SK-N-SH (cell line): ENCODE data around the gene DZIP1L. TPM values are rescaled to one million over a fixed set of nuclear protein-coding genes. Genes with fewer than 3 reads are reported as not detected.
"Not testable (repeated sequence)": the region's sequence is repeated elsewhere in the genome, so short reads cannot be mapped to it uniquely, and the experiment has no call there.

Source experiments
- CTCF ChIA-PET: fragments of 300-600, 350-600 bp; formaldehyde crosslinking; extraction: SDS; loops from one replicate; lab custom pipeline; 2021; lab: Yijun Ruan, JAX
- POLR2A ChIA-PET: fragments of 350-600 bp; sonication (Branson Sonifier 250); formaldehyde crosslinking; extraction: SDS; loops from one replicate; lab custom pipeline; 2020; ENCODE audit warnings: antibody characterized with exemption, inconsistent platforms; lab: Yijun Ruan, JAX
- DNase-seq: peaks from one replicate; pipeline ENCODE4 v3.0.0; 2012
- H2AFZ ChIP-seq: fragments of 200-600 bp; sonication (generic); 2 replicates; pipeline ENCODE4 v1.8.1; 2016; ENCODE audit warnings: antibody characterized with exemption, mild to moderate bottlenecking, low read depth
- H3F3A ChIP-seq: fragments of 200-600 bp; sonication (generic); replicated peaks from 2 replicates; pipeline ENCODE3; 2016; ENCODE audit warnings: antibody characterized with exemption, mild to moderate bottlenecking; ENCODE audit not compliant: insufficient read depth
- H3K27ac ChIP-seq, 2 experiments: fragments of 200-500 bp in 1 of 2; fragments of 200-600 bp in 1 of 2; sonication (Bioruptor generic) in 1 of 2; sonication (generic), shearing (Covaris generic) in 1 of 2; 2 replicates each; pipeline versions ENCODE4 v1.5.1 to v1.6.1; 2014 to 2016; ENCODE audit warnings: low read depth in 2 of 2, inconsistent platforms in 1 of 2, low read length in 1 of 2, mild to moderate bottlenecking in 1 of 2, mixed read lengths in 1 of 2
- H3K27me3 ChIP-seq: fragments of 200-600 bp; sonication (generic), shearing (Covaris generic); 2 replicates; pipeline ENCODE4 v1.6.1; 2016; ENCODE audit warnings: mixed run types; ENCODE audit not compliant: insufficient read depth
- H3K36me3 ChIP-seq, 2 experiments: fragments of 200-500 bp in 1 of 2; fragments of 200-600 bp in 1 of 2; sonication (Bioruptor generic) in 1 of 2; sonication (generic) in 1 of 2; replicated peaks in 1 of 2; 2 replicates each; pipeline versions ENCODE3 to v1.5.1; 2014 to 2016; ENCODE audit warnings: low read length in 1 of 2, mild to moderate bottlenecking in 1 of 2; ENCODE audit not compliant: insufficient read depth in 2 of 2, control insufficient read depth in 1 of 2
- H3K4me1 ChIP-seq, 2 experiments: fragments of 200-500 bp in 1 of 2; fragments of 200-600 bp in 1 of 2; sonication (Bioruptor generic) in 1 of 2; sonication (generic), shearing (Covaris generic) in 1 of 2; 2 replicates each; pipeline versions ENCODE4 v1.5.1 to v1.6.1; 2014 to 2016; ENCODE audit warnings: low read depth in 1 of 2, low read length in 1 of 2, mixed run types in 1 of 2; ENCODE audit not compliant: insufficient read depth in 2 of 2, control insufficient read depth in 1 of 2
- H3K4me2 ChIP-seq: fragments of 200-600 bp; sonication (generic), shearing (Covaris generic); 2 replicates; pipeline ENCODE4 v1.6.1; 2017; ENCODE audit warnings: mixed run types
- H3K4me3 ChIP-seq, 2 experiments: fragments of 200-500 bp in 1 of 2; fragments of 200-600 bp in 1 of 2; sonication (Bioruptor generic) in 1 of 2; sonication (generic), shearing (Covaris generic) in 1 of 2; 2 replicates each; pipeline versions ENCODE4 v1.5.1 to v1.8.1; 2014 to 2016; ENCODE audit warnings: low read depth in 2 of 2, inconsistent platforms in 1 of 2, low read length in 1 of 2, mild to moderate bottlenecking in 1 of 2, mixed read lengths in 1 of 2, moderate library complexity in 1 of 2
- H3K79me2 ChIP-seq: fragments of 200-600 bp; sonication (generic); 2 replicates; pipeline ENCODE4 v1.8.1; 2017; ENCODE audit warnings: mild to moderate bottlenecking; ENCODE audit not compliant: insufficient read depth
- H3K9ac ChIP-seq: fragments of 200-600 bp; sonication (generic); 2 replicates; pipeline ENCODE4 v1.6.1; 2017; ENCODE audit warnings: mixed run types
- H3K9me2 ChIP-seq: fragments of 200-600 bp; sonication (generic); 2 replicates; pipeline ENCODE4 v1.6.1; 2017; ENCODE audit warnings: mixed run types
- H3K9me3 ChIP-seq: fragments of 200-600 bp; sonication (generic); 2 replicates; pipeline ENCODE4 v1.6.1; 2017; ENCODE audit warnings: mixed run types, mild to moderate bottlenecking, moderate library complexity
- H4K20me1 ChIP-seq: fragments of 200-600 bp; sonication (generic); 2 replicates; pipeline ENCODE4 v1.6.1; 2017; ENCODE audit warnings: mild to moderate bottlenecking, mixed run types; ENCODE audit not compliant: insufficient read depth
- EZH2phosphoT487 ChIP-seq: fragments of 200-600 bp; sonication (generic); IDR thresholded peaks from 2 replicates; pipeline ENCODE4 v1.6.1; 2017; ENCODE audit warnings: low read depth, mixed run types, mild to moderate bottlenecking, antibody characterized with exemption, moderate library complexity, borderline replicate concordance
- FOSL2 ChIP-seq: IDR thresholded peaks from 2 replicates; pipeline ENCODE4 v1.4.0; 2012; ENCODE audit warnings: low read depth, mild to moderate bottlenecking, moderate library complexity, borderline replicate concordance
- FOXJ3 ChIP-seq: sonication (generic); formaldehyde crosslinking; IDR thresholded peaks from 2 replicates; pipeline ENCODE4 v1.5.1; 2020; ENCODE audit warnings: mild to moderate bottlenecking, missing genetic modification reagents
- FOXM1 ChIP-seq: IDR thresholded peaks from 2 replicates; pipeline ENCODE4 v1.4.0; 2012; ENCODE audit warnings: low read depth, mild to moderate bottlenecking
- GABPA ChIP-seq: IDR thresholded peaks from 2 replicates; pipeline ENCODE4 v1.4.0; 2012; ENCODE audit warnings: low read depth, mild to moderate bottlenecking
- JUND ChIP-seq: IDR thresholded peaks from 2 replicates; pipeline ENCODE4 v1.4.0; 2012
- MEF2A ChIP-seq: IDR thresholded peaks from 2 replicates; pipeline ENCODE4 v1.4.0; 2012; ENCODE audit warnings: low read depth, borderline replicate concordance
- NRF1 ChIP-seq: IDR thresholded peaks from 2 replicates; pipeline ENCODE4 v1.6.1; 2012; ENCODE audit warnings: low read depth, mild to moderate bottlenecking, low read length
- POLR2AphosphoS5 ChIP-seq: IDR thresholded peaks from 2 replicates; pipeline ENCODE4 v1.6.1; 2012; ENCODE audit warnings: low read depth, low read length
- RAD21 ChIP-seq: IDR thresholded peaks from 2 replicates; pipeline ENCODE4 v1.6.1; 2012; ENCODE audit warnings: mild to moderate bottlenecking, low read length
- RFX5 ChIP-seq: IDR thresholded peaks from 2 replicates; pipeline ENCODE4 v1.6.1; 2012; ENCODE audit warnings: mild to moderate bottlenecking, improper control_type of control experiment, low read length
- SIN3A ChIP-seq: IDR thresholded peaks from 2 replicates; pipeline ENCODE4 v1.6.1; 2012; ENCODE audit warnings: low read depth, mild to moderate bottlenecking, low read length, moderate library complexity, borderline replicate concordance
- SMC3 ChIP-seq: IDR thresholded peaks from 2 replicates; pipeline ENCODE4 v1.6.1; 2012; ENCODE audit warnings: low read depth, low read length, improper control_type of control experiment
- TEAD4 ChIP-seq: IDR thresholded peaks from 2 replicates; pipeline ENCODE4 v1.4.0; 2012; ENCODE audit warnings: mild to moderate bottlenecking, borderline replicate concordance; ENCODE audit not compliant: insufficient read depth
- YY1 ChIP-seq: IDR thresholded peaks from 2 replicates; pipeline ENCODE4 v1.4.0; 2012; ENCODE audit warnings: low read depth, mild to moderate bottlenecking
- WGBS: methylation state at CpG from one replicate; pipeline ENCODE4 v1.1.6; 2017; ENCODE audit warnings: low lambda C conversion rate; 5-methylcytosine and 5-hydroxymethylcytosine counted together
- polyA plus RNA-seq, 3 experiments: library from polyadenylated mRNA; depleted of rRNA; stranded (reverse); fragments of >200 nt; gene quantifications; 2 replicates each; pipeline ENCODE4 v1.2.3, GENCODE V29; 2012
- TF ChIP-seq, protein P1 (sequence below): IDR thresholded peaks from 2 replicates; pipeline ENCODE4 v1.4.0; 2012; ENCODE audit warnings: low read depth, borderline replicate concordance
- TF ChIP-seq, protein P2 (sequence below): fragments of 150-350 bp; IDR thresholded peaks from 2 replicates; pipeline ENCODE4 v1.6.1; 2016; ENCODE audit warnings: mild to moderate bottlenecking, low read depth, low read length
- TF ChIP-seq, protein P3 (sequence below): fragments of 150-350 bp; IDR thresholded peaks from 2 replicates; pipeline ENCODE4 v1.6.1; 2017; ENCODE audit warnings: antibody characterized with exemption, low read length, low read depth, borderline replicate concordance
- TF ChIP-seq, protein P4 (sequence below): fragments of 200-600 bp; sonication (generic); IDR thresholded peaks from 2 replicates; pipeline ENCODE4 v1.6.1; 2017; ENCODE audit warnings: antibody characterized with exemption, mild to moderate bottlenecking, moderate library complexity
- TF ChIP-seq, protein P5 (sequence below): IDR thresholded peaks from 2 replicates; pipeline ENCODE4 v1.4.0; 2012; ENCODE audit warnings: low read depth

The DZIP1L gene
- polyA plus RNA-seq, 1 of the 3 experiments (the other 2 are of a cell fraction): 6.4 TPM

DNA sequence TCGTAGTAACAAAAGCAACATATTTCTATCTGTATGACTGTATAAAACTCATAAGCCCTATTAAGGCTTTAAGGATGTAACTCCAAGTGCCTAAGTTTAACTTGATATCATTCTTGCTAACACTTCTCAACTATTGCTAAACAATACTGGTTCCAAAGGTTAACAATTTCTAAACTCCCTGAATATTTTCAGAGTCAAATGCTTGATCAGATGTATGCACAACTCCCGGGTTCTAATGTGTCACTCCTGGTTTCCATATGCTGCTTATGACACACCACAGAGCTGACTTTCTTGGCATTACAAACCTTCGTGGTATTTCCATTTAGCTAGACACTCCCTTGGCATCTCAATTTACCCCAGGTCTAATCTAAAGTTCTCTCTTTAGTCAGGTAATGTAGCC, 26.3 kb downstream of the DZIP1L start (continued):
- TF ChIP-seq, protein P1, sequence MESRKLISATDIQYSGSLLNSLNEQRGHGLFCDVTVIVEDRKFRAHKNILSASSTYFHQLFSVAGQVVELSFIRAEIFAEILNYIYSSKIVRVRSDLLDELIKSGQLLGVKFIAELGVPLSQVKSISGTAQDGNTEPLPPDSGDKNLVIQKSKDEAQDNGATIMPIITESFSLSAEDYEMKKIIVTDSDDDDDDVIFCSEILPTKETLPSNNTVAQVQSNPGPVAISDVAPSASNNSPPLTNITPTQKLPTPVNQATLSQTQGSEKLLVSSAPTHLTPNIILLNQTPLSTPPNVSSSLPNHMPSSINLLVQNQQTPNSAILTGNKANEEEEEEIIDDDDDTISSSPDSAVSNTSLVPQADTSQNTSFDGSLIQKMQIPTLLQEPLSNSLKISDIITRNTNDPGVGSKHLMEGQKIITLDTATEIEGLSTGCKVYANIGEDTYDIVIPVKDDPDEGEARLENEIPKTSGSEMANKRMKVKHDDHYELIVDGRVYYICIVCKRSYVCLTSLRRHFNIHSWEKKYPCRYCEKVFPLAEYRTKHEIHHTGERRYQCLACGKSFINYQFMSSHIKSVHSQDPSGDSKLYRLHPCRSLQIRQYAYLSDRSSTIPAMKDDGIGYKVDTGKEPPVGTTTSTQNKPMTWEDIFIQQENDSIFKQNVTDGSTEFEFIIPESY: no peak
- TF ChIP-seq SMC3 (no peak), JUND (peak; percentile 79), NRF1 (no peak), YY1 (no peak), EZH2phosphoT487 (no peak), SIN3A (0 out of 2 replicates have a peak, but pooled peaks have one; percentile 31), RAD21 (no peak), FOXM1 (no peak), RFX5 (no peak), GABPA (no peak), TEAD4 (peak; percentile 76; the same call in 1 of the 2 replicates), MEF2A (no peak), POLR2AphosphoS5 (peak; percentile 88), FOXJ3 (CRISPR knock-in tag) (no peak), FOSL2 (peak; percentile 54; the same call in 1 of the 2 replicates)
- TF ChIP-seq, protein P2, sequence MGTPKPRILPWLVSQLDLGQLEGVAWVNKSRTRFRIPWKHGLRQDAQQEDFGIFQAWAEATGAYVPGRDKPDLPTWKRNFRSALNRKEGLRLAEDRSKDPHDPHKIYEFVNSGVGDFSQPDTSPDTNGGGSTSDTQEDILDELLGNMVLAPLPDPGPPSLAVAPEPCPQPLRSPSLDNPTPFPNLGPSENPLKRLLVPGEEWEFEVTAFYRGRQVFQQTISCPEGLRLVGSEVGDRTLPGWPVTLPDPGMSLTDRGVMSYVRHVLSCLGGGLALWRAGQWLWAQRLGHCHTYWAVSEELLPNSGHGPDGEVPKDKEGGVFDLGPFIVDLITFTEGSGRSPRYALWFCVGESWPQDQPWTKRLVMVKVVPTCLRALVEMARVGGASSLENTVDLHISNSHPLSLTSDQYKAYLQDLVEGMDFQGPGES: no peak
- TF ChIP-seq, protein P3, sequence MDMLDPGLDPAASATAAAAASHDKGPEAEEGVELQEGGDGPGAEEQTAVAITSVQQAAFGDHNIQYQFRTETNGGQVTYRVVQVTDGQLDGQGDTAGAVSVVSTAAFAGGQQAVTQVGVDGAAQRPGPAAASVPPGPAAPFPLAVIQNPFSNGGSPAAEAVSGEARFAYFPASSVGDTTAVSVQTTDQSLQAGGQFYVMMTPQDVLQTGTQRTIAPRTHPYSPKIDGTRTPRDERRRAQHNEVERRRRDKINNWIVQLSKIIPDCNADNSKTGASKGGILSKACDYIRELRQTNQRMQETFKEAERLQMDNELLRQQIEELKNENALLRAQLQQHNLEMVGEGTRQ: no peak
- TF ChIP-seq, protein P4, sequence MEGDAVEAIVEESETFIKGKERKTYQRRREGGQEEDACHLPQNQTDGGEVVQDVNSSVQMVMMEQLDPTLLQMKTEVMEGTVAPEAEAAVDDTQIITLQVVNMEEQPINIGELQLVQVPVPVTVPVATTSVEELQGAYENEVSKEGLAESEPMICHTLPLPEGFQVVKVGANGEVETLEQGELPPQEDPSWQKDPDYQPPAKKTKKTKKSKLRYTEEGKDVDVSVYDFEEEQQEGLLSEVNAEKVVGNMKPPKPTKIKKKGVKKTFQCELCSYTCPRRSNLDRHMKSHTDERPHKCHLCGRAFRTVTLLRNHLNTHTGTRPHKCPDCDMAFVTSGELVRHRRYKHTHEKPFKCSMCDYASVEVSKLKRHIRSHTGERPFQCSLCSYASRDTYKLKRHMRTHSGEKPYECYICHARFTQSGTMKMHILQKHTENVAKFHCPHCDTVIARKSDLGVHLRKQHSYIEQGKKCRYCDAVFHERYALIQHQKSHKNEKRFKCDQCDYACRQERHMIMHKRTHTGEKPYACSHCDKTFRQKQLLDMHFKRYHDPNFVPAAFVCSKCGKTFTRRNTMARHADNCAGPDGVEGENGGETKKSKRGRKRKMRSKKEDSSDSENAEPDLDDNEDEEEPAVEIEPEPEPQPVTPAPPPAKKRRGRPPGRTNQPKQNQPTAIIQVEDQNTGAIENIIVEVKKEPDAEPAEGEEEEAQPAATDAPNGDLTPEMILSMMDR: no peak
- TF ChIP-seq, protein P5, sequence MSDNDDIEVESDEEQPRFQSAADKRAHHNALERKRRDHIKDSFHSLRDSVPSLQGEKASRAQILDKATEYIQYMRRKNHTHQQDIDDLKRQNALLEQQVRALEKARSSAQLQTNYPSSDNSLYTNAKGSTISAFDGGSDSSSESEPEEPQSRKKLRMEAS: 0 out of 2 replicates have a peak, but pooled peaks have one; percentile 22

DNA sequence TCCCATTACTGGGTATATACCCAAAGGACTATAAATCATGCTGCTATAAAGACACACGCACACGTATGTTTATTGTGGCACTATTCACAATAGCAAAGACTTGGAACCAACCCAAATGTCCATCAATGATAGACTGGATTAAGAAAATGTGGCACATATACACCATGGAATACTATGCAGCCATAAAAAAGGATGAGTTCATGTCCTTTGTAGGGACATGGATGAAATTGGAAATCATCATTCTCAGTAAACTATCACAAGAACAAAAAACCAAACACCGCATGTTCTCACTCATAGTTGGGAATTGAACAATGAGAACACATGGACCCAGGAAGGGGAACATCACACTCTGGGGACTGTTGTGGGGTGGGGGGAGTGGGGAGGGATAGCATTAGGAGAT, 29.7 kb downstream of the DZIP1L start:
- peaks cover 34 to 40% of the 10 kb centered on the region in 2 experiments for H3K36me3 ChIP-seq
- H3K4me2 ChIP-seq, H3K9me2 ChIP-seq, DNase-seq, POLR2A ChIA-PET, H3K79me2 ChIP-seq, H4K20me1 ChIP-seq, H3K4me3 ChIP-seq, H3K9ac ChIP-seq, H3K27ac ChIP-seq, CTCF ChIA-PET, H2AFZ ChIP-seq, H3K9me3 ChIP-seq, H3K27me3 ChIP-seq: not testable (repeated sequence)
- WGBS: 100% methylated on average over 1 of the region's 3 CpGs
- peaks cover 0 to 36% of the 10 kb centered on the region in 2 experiments for H3K4me1 ChIP-seq
- peaks cover 55% of the 10 kb centered on the region for H3F3A ChIP-seq
